ENCODE results near the gene ABCE1. TPM values are rescaled to one million over a fixed set of nuclear protein-coding genes. Genes with fewer than 3 reads are reported as not detected.

Gene ABCE1
- total and polyA plus RNA-seq, 11 donors: 12.7 to 48.9 (median 40.1) TPM

GRCh38 chr4:145101091-145101490, 3.0 kb downstream of the ABCE1 start:
- intact Hi-C loops (cut with DNase I): no loop called here
- DNase-seq (no peak), ATAC-seq (no peak)
- TF ChIP-seq CTCF (IDR thresholded peaks at IDR 0.05) (no peak), POLR2A (IDR thresholded peaks at IDR 0.05) (no peak)
- WGBS, 4 donors: 87 to 99% (median 96%) methylated on average over 1 of the region's 1 CpG
- Histone ChIP-seq H3K4me3 (no peak overlapping the region), H3K4me1 (peaks cover 3 to 64% (median 33%) of the 10 kb centered on the region in 12 donors), H3K36me3 (peaks cover 0 to 21% (median 19%) of the 10 kb centered on the region in 9 donors), H3K27me3 (no peaks in the 10 kb centered on the region), H3K9me3 (no peaks in the 10 kb centered on the region), H3K27ac (no peak overlapping the region)

- Histone ChIP-seq H3K4me3 (no peak overlapping the region), H3K27ac (no peak overlapping the region), H3K27me3 (no peaks in the 10 kb centered on the region), H3K36me3 (peaks cover 0 to 36% (median 35%) of the 10 kb centered on the region in 9 donors), H3K4me1 (peaks cover 0 to 51% (median 22%) of the 10 kb centered on the region in 12 donors), H3K9me3 (no peaks in the 10 kb centered on the region)
- WGBS, 4 donors: 87 to 94% (median 89%) methylated on average over 2 of the region's 2 CpGs
- DNase-seq (no peak), ATAC-seq (no peak)
- TF ChIP-seq CTCF (IDR thresholded peaks at IDR 0.05) (no peak), POLR2A (IDR thresholded peaks at IDR 0.05) (no peak)
- intact Hi-C loops (cut with DNase I): no loop called here
Observed at GRCh38 chr4:145102619-145103018, 4.5 kb downstream of the ABCE1 start.

GRCh38 chr4:145103496-145103895, 5.4 kb downstream of the ABCE1 start:
- WGBS, 4 donors: 70 to 83% (median 74%) methylated on average over 3 of the region's 3 CpGs
- ATAC-seq (no peak), DNase-seq (no peak)
- Histone ChIP-seq H3K9me3 (no peaks in the 10 kb centered on the region), H3K4me1 (peaks cover 0 to 54% (median 22%) of the 10 kb centered on the region in 12 donors), H3K4me3 (no peak overlapping the region), H3K27me3 (no peaks in the 10 kb centered on the region), H3K36me3 (peaks cover 0 to 45% (median 43%) of the 10 kb centered on the region in 9 donors), H3K27ac (no peak overlapping the region)
- intact Hi-C loops (cut with DNase I): no loop called here
- no peak for TF ChIP-seq POLR2A (IDR thresholded peaks at IDR 0.05)
- no peak for TF ChIP-seq CTCF (IDR thresholded peaks at IDR 0.05)

GRCh38 chr4:145107126-145107525, 9.0 kb downstream of the ABCE1 start:
- H3K27ac ChIP-seq: no peak overlapping the region
- intact Hi-C loops (cut with DNase I): no loop called here

More at GRCh38 chr4:145107126-145107525, 9.0 kb downstream of the ABCE1 start:
- H3K36me3 ChIP-seq: peaks cover 0 to 81% (median 80%) of the 10 kb centered on the region in 9 donors
- no peaks in the 10 kb centered on the region for H3K27me3 ChIP-seq
- no peak overlapping the region for H3K4me3 ChIP-seq
- TF ChIP-seq POLR2A (IDR thresholded peaks at IDR 0.05) (no peak), CTCF (IDR thresholded peaks at IDR 0.05) (no peak)
- H3K9me3 ChIP-seq: no peaks in the 10 kb centered on the region
- peaks cover 0 to 23% (median under 1%) of the 10 kb centered on the region in 12 donors for H3K4me1 ChIP-seq
- DNase-seq (no peak), ATAC-seq (no peak)
- 48 to 68% (median 57%) methylated on average over 2 of the region's 2 CpGs for WGBS, 4 donors

Measured in heart left ventricle (tissue), 16 donors.